ENCODE results near the gene ZNF280B.

ZNF280B gene

GRCh38 chr22:22508274-22509176 lies at the start of gene ZNF280B:
Gene ZNF280B (minus strand): TSS chr22:22508742. CDS start chr22:22489398, 19,344 bp downstream.
- DNase-seq (ENCODE audit: low read depth): peak; percentile 51

- DNase-seq (ENCODE audit: low read depth): no peak
Measured at GRCh38 chr22:22556995-22557925, 48.7 kb upstream of the ZNF280B start.

- no peak for DNase-seq (ENCODE audit: low read depth)
Measured at GRCh38 chr22:22556578-22556977, 48.0 kb upstream of the ZNF280B start.

GRCh38 chr22:22555596-22555995 lies 47.1 kb upstream of the ZNF280B start:
- DNase-seq (ENCODE audit: low read depth): no peak

GRCh38 chr22:22554587-22555284 lies 46.2 kb upstream of the ZNF280B start:
- no peak for DNase-seq (ENCODE audit: low read depth)

GRCh38 chr22:22553735-22554586 lies 45.4 kb upstream of the ZNF280B start:
- DNase-seq (ENCODE audit: low read depth): no peak

- no peak for DNase-seq (ENCODE audit: low read depth)
Measured at GRCh38 chr22:22553141-22553540, 44.6 kb upstream of the ZNF280B start.

GRCh38 chr22:22552630-22553029 lies 44.1 kb upstream of the ZNF280B start:
- no peak for DNase-seq (ENCODE audit: low read depth)

- no peak for DNase-seq (ENCODE audit: low read depth)
Measured at GRCh38 chr22:22550789-22551434, 42.4 kb upstream of the ZNF280B start.

GRCh38 chr22:22548910-22549309 lies 40.4 kb upstream of the ZNF280B start:
- DNase-seq (ENCODE audit: low read depth): no peak

GRCh38 chr22:22548317-22548716 lies 39.8 kb upstream of the ZNF280B start:
- no peak for DNase-seq (ENCODE audit: low read depth)

GRCh38 chr22:22547692-22548300 lies 39.3 kb upstream of the ZNF280B start:
- DNase-seq (ENCODE audit: low read depth): no peak

- no peak for DNase-seq (ENCODE audit: low read depth)
Measured at GRCh38 chr22:22547226-22547625, 38.7 kb upstream of the ZNF280B start.

- no peak for DNase-seq (ENCODE audit: low read depth)
Measured at GRCh38 chr22:22546490-22546889, 37.9 kb upstream of the ZNF280B start.

GRCh38 chr22:22545084-22545483 lies 36.5 kb upstream of the ZNF280B start:
- no peak for DNase-seq (ENCODE audit: low read depth)

- DNase-seq (ENCODE audit: low read depth): no peak
Measured at GRCh38 chr22:22538226-22538989, 29.9 kb upstream of the ZNF280B start.

GRCh38 chr22:22536916-22537315 lies 28.4 kb upstream of the ZNF280B start:
- no peak for DNase-seq (ENCODE audit: low read depth)

GRCh38 chr22:22536515-22536914 lies 28.0 kb upstream of the ZNF280B start:
- DNase-seq (ENCODE audit: low read depth): no peak

- no peak for DNase-seq (ENCODE audit: low read depth)
Measured at GRCh38 chr22:22535662-22536061, 27.1 kb upstream of the ZNF280B start.

All from stromal cell of bone marrow (primary cell).